PC-9 (cell line): ENCODE data around the gene TFEC. TPM values are rescaled to one million over a fixed set of nuclear protein-coding genes. Genes with fewer than 3 reads are reported as not detected.

Experiments
- BruUV-seq: library from RNA; stranded (reverse); fragments of 400-500 nt; replicated peaks from 2 replicates; lab custom pipeline; 2021; lab: Mats Ljungman, UMichigan
- CTCF ChIA-PET: fragments of 300-600 bp; sonication (Branson Sonifier 250); formaldehyde crosslinking; loops from one replicate; lab custom pipeline; 2022; ENCODE audit warnings: antibody characterized with exemption; lab: Charles Lee
- POLR2A ChIA-PET: fragments of 300-600 bp; sonication (Branson Sonifier 250); formaldehyde crosslinking; loops from one replicate; lab custom pipeline; 2022; ENCODE audit warnings: antibody characterized with exemption; ENCODE audit not compliant: unreplicated experiment; lab: Charles Lee
- DNase-seq, 2 experiments: peaks; one replicate each; pipeline versions ENCODE4 v3.0.0 to v3.0.0-alpha.2; 2015 to 2022; ENCODE audit warnings: mixed read lengths in 1 of 2
- H2AFZ ChIP-seq: fragments of 200-600 bp; sonication (generic); 2 replicates; pipeline ENCODE4 v1.8.1; 2017; ENCODE audit warnings: antibody characterized with exemption
- H3F3A ChIP-seq: fragments of 200-600 bp; sonication (generic); 2 replicates; pipeline ENCODE4 v1.8.1; 2017; ENCODE audit warnings: antibody characterized with exemption, mild to moderate bottlenecking, low read depth; ENCODE audit not compliant: insufficient read depth
- H3K27ac ChIP-seq: fragments of 200-600 bp; sonication (generic); 2 replicates; pipeline ENCODE4 v1.6.1; 2016; ENCODE audit warnings: mixed run types
- H3K27me3 ChIP-seq: fragments of 200-600 bp; sonication (generic); 2 replicates; pipeline ENCODE4 v1.6.1; 2016; ENCODE audit warnings: low read depth, mixed run types; ENCODE audit not compliant: insufficient read depth
- H3K36me3 ChIP-seq: fragments of 200-600 bp; sonication (generic); 2 replicates; pipeline ENCODE4 v1.6.1; 2016; ENCODE audit warnings: low read depth, mixed run types
- H3K4me1 ChIP-seq: fragments of 200-600 bp; sonication (generic); replicated peaks from 2 replicates; pipeline ENCODE4 v1.6.1; 2016; ENCODE audit warnings: mixed run types; ENCODE audit not compliant: insufficient read depth
- H3K4me2 ChIP-seq: fragments of 200-600 bp; sonication (generic); 2 replicates; pipeline ENCODE4 v1.6.1; 2017; ENCODE audit warnings: mixed run types
- H3K4me3 ChIP-seq: fragments of 200-600 bp; sonication (generic); 2 replicates; pipeline ENCODE4 v1.6.1; 2016; ENCODE audit warnings: mixed run types
- H3K79me2 ChIP-seq: fragments of 200-600 bp; sonication (generic); 2 replicates; pipeline ENCODE4 v1.6.1; 2017; ENCODE audit warnings: low read depth, mixed run types
- H3K9me2 ChIP-seq: fragments of 200-600 bp; sonication (generic); 2 replicates; pipeline ENCODE4 v1.8.1; 2017; ENCODE audit warnings: mild to moderate bottlenecking; ENCODE audit not compliant: insufficient read depth
- H3K9me3 ChIP-seq: fragments of 200-600 bp; sonication (generic); 2 replicates; pipeline ENCODE4 v1.8.1; 2016; ENCODE audit warnings: low read depth; ENCODE audit not compliant: insufficient read depth
- H4K20me1 ChIP-seq: fragments of 200-600 bp; sonication (generic); 2 replicates; pipeline ENCODE4 v1.8.1; 2017; ENCODE audit not compliant: insufficient read depth
- EZH2 ChIP-seq: fragments of 200-600 bp; sonication (generic); IDR thresholded peaks from 2 replicates; pipeline ENCODE4 v1.8.0; 2017; ENCODE audit warnings: antibody characterized with exemption, low read depth
- intact Hi-C: fragments of 100-400 bp; cut with micrococcal nuclease; formaldehyde crosslinking; loops from one replicate; pipeline ENCODE4 v1.10.0; 2022; ENCODE audit not compliant: unreplicated experiment
- total RNA-seq: library from RNA; stranded (reverse); gene quantifications from 2 replicates; pipeline ENCODE4 v1.2.3, GENCODE V29; 2021
- TF ChIP-seq, protein P1 (sequence below): fragments of 200-600 bp; sonication (generic); conservative IDR thresholded peaks from 2 replicates; pipeline ENCODE4 v1.6.1; 2017; ENCODE audit warnings: mixed run types, antibody characterized with exemption, mild to moderate bottlenecking, moderate library complexity

Gene TFEC
- total RNA-seq, 1 experiment from 2014 or later: not detected

DNA sequence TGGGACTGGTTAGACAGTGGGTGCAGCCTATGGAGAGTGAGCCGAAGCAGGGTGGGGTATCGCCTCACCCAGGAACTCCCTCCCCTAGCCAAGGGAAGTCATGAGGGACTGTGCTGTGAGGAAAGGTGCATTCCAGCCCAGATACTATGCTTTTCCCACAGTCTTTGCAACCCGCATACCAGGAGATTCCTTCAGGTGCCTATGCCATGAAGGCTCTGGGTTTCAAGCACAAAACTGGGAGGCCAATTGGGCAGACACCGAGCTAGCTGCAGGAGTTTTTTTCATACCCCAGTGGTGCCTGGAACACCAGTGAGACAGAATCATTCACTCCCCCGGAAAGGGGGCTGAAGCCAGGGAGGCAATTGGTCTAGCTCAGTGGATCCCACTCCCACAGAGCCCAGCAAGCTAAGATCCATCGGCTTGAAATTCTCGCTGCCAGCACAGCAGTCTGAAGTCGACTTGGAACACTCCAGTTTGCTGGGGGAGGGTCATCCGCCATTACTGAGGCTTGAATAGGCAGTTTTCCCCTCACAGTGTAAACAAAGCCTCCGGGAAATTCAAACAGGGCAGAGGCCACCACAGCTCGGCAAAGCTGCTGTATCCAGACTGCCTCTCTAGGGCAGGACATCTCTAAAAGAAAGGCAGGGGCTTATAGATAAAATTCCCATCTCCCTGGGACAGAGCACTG is 141.4 kb downstream of the TFEC start:
- CTCF ChIA-PET: no interaction called here
- no peak overlapping the region for H3K4me2 ChIP-seq

DNA sequence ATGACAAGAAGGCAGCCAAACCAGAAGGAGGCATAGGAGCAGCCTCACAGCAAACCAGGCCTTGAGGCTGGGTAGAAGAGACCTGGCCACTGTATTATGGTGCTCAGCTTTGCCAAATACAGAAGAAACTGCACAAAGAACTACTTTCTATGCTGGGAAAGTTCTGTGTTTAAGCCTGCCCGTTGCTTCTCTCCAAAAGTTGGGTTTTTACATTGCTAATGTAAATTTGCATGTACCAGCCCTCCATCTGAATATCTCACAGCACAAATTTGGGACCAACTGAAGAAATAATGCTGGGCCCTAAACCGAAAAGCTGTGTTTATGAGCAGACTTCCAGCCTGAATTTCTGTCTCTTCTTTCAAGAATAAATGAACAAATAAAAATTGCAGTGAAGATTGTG is 145.0 kb downstream of the TFEC start:
- POLR2A ChIA-PET: no interaction called here
- DNase-seq: no peak
- Histone ChIP-seq H3K4me2 (no peak overlapping the region), H3F3A (no peaks in the 10 kb centered on the region), H3K4me1 (no peaks in the 10 kb centered on the region), H3K27ac (no peak overlapping the region), H3K79me2 (no peaks in the 10 kb centered on the region), H4K20me1 (no peaks in the 10 kb centered on the region), H3K27me3 (no peaks in the 10 kb centered on the region), H3K9me3 (no peaks in the 10 kb centered on the region), H3K9me2 (no peaks in the 10 kb centered on the region), H3K4me3 (no peak overlapping the region), H2AFZ (no peak overlapping the region), H3K36me3 (no peaks in the 10 kb centered on the region)
- intact Hi-C loops: no loop called here
- BruUV-seq: no TSS peak
- TF ChIP-seq EZH2: no peak
- TF ChIP-seq, protein P1, sequence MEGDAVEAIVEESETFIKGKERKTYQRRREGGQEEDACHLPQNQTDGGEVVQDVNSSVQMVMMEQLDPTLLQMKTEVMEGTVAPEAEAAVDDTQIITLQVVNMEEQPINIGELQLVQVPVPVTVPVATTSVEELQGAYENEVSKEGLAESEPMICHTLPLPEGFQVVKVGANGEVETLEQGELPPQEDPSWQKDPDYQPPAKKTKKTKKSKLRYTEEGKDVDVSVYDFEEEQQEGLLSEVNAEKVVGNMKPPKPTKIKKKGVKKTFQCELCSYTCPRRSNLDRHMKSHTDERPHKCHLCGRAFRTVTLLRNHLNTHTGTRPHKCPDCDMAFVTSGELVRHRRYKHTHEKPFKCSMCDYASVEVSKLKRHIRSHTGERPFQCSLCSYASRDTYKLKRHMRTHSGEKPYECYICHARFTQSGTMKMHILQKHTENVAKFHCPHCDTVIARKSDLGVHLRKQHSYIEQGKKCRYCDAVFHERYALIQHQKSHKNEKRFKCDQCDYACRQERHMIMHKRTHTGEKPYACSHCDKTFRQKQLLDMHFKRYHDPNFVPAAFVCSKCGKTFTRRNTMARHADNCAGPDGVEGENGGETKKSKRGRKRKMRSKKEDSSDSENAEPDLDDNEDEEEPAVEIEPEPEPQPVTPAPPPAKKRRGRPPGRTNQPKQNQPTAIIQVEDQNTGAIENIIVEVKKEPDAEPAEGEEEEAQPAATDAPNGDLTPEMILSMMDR: no peak
- CTCF ChIA-PET: no interaction called here

More for the DNA sequence above, 141.4 kb downstream of the TFEC start:
- no peak overlapping the region for H2AFZ ChIP-seq
- H4K20me1 ChIP-seq: no peaks in the 10 kb centered on the region
- H3K79me2 ChIP-seq: no peaks in the 10 kb centered on the region
- H3K4me1 ChIP-seq: no peaks in the 10 kb centered on the region
- TF ChIP-seq, protein P1: no peak
- TF ChIP-seq EZH2: no peak
- H3K36me3 ChIP-seq: no peaks in the 10 kb centered on the region
- H3K27ac ChIP-seq: no peak overlapping the region
- H3K4me3 ChIP-seq: no peak overlapping the region
- H3F3A ChIP-seq: no peaks in the 10 kb centered on the region
- no peaks in the 10 kb centered on the region for H3K27me3 ChIP-seq
- no TSS peak for BruUV-seq
- POLR2A ChIA-PET: no interaction called here
- H3K9me3 ChIP-seq: no peaks in the 10 kb centered on the region
- no peaks in the 10 kb centered on the region for H3K9me2 ChIP-seq
- no peak for DNase-seq
- intact Hi-C loops: no loop called here

Other genes with a start within 250 kb of the TFEC start
- gene TES, start 179.8 kb upstream of the TFEC start, total RNA-seq: 210 and 306 TPM in 2 replicates